HL-60 (cell line): ENCODE data around the gene ZNF346.

Experiments used
- DNase-seq, 2 experiments: peaks; one replicate each; pipeline ENCODE4 v3.0.0-alpha.2; 2010 to 2020; ENCODE audit warnings: low read depth in 1 of 2, low spot score in 1 of 2
- H3K27ac ChIP-seq: fragments of 250-450 bp; sonication (Bioruptor Pico); replicated peaks from 2 replicates; pipeline ENCODE4 v1.5.1; 2020; ENCODE audit warnings: mild to moderate bottlenecking, moderate library complexity
- H3K27me3 ChIP-seq: fragments of 250-450 bp; sonication (Bioruptor Pico); 2 replicates; pipeline ENCODE4 v1.5.1; 2021; ENCODE audit warnings: mild to moderate bottlenecking, moderate library complexity; ENCODE audit not compliant: insufficient read depth, poor library complexity, severe bottlenecking
- H3K4me3 ChIP-seq: replicated peaks from 2 replicates; pipeline ENCODE4 v1.5.1; 2011; ENCODE audit warnings: mild to moderate bottlenecking, control low read depth, low read length; ENCODE audit not compliant: insufficient read depth
- CTCF ChIP-seq: IDR thresholded peaks from one replicate; pipeline ENCODE4 v1.5.1; 2011; ENCODE audit warnings: low read length, control low read depth, inconsistent platforms; ENCODE audit not compliant: insufficient read depth
- GABPA ChIP-seq: IDR thresholded peaks from 2 replicates; pipeline ENCODE4 v1.6.1; 2012; ENCODE audit warnings: low read depth
- POLR2AphosphoS5 ChIP-seq: IDR thresholded peaks from 2 replicates; pipeline ENCODE4 v1.6.1; 2012; ENCODE audit warnings: low read depth
- REST ChIP-seq: IDR thresholded peaks from 2 replicates; pipeline ENCODE4 v1.6.1; 2012; ENCODE audit warnings: low read depth; ENCODE audit not compliant: insufficient replicate concordance
- SPI1 ChIP-seq: IDR thresholded peaks from 2 replicates; pipeline ENCODE4 v1.6.1; 2012; ENCODE audit warnings: low read depth, mild to moderate bottlenecking, borderline replicate concordance

Gene ZNF346

GRCh38 chr5:177029498-177029897, 7.0 kb downstream of the ZNF346 start:
- no peak for DNase-seq
- Histone ChIP-seq H3K27ac (no peak overlapping the region), H3K4me3 (no peak overlapping the region), H3K27me3 (no peaks in the 10 kb centered on the region)
- TF ChIP-seq POLR2AphosphoS5: no peak
- no peak for TF ChIP-seq REST
- no peak for TF ChIP-seq SPI1
- TF ChIP-seq CTCF: no peak
- no peak for TF ChIP-seq GABPA

- DNase-seq: no peak
- Histone ChIP-seq H3K27ac (no peak overlapping the region), H3K27me3 (no peaks in the 10 kb centered on the region)
Measured at GRCh38 chr5:177035976-177036375, 13.5 kb downstream of the ZNF346 start.

GRCh38 chr5:177036443-177036842, 13.9 kb downstream of the ZNF346 start:
- H3K27ac ChIP-seq: no peak overlapping the region
- DNase-seq: no peak
- no peak overlapping the region for H3K4me3 ChIP-seq
- TF ChIP-seq GABPA: no peak
- TF ChIP-seq POLR2AphosphoS5: no peak
- TF ChIP-seq SPI1: no peak
- TF ChIP-seq REST: no peak
- no peak for TF ChIP-seq CTCF
- H3K27me3 ChIP-seq: no peaks in the 10 kb centered on the region

More at GRCh38 chr5:177035976-177036375, 13.5 kb downstream of the ZNF346 start:
- no peak for TF ChIP-seq REST
- TF ChIP-seq GABPA: no peak
- TF ChIP-seq CTCF: no peak
- TF ChIP-seq SPI1: no peak
- no peak for TF ChIP-seq POLR2AphosphoS5
- no peak overlapping the region for H3K4me3 ChIP-seq
